Neural cell (in vitro differentiated cells): ENCODE data around the gene SLC17A9. TPM values are rescaled to one million over a fixed set of nuclear protein-coding genes. Genes with fewer than 3 reads are reported as not detected.

Experiments used
- H2AFZ ChIP-seq: fragments of 200-600, 300-800 bp; sonication (generic), shearing (Covaris generic); 2 replicates; pipeline ENCODE4 v1.6.0; 2014; ENCODE audit warnings: low read depth, mild to moderate bottlenecking, antibody characterized with exemption, low read length, moderate library complexity
- H3F3A ChIP-seq: fragments of 200-600 bp; shearing (Covaris generic); 2 replicates; pipeline ENCODE4 v1.6.1; 2016; ENCODE audit warnings: mild to moderate bottlenecking, moderate library complexity, mixed read lengths, antibody characterized with exemption, low read length; ENCODE audit not compliant: insufficient read depth, poor library complexity, severe bottlenecking
- H3K27ac ChIP-seq: fragments of 200-600, 300-800 bp; sonication (generic), shearing (Covaris generic); 2 replicates; pipeline ENCODE4 v1.5.1; 2014; ENCODE audit warnings: mild to moderate bottlenecking, low read length, moderate library complexity
- H3K27me3 ChIP-seq: fragments of 300-800, 200-600 bp; sonication (generic), shearing (Covaris generic); 2 replicates; pipeline ENCODE4 v1.6.0; 2014; ENCODE audit warnings: mild to moderate bottlenecking, low read depth, low read length, moderate library complexity; ENCODE audit not compliant: insufficient read depth
- H3K36me3 ChIP-seq: fragments of 300-800, 200-600 bp; sonication (generic), shearing (Covaris generic); 2 replicates; pipeline ENCODE4 v1.5.1; 2014; ENCODE audit warnings: mild to moderate bottlenecking, antibody characterized with exemption, low read length, moderate library complexity; ENCODE audit not compliant: insufficient read depth
- H3K4me2 ChIP-seq: fragments of 300-800, 200-600 bp; sonication (generic), shearing (Covaris generic); 2 replicates; pipeline ENCODE4 v1.6.0; 2014; ENCODE audit warnings: mild to moderate bottlenecking, low read length
- H3K4me3 ChIP-seq: fragments of 300-800, 200-600 bp; sonication (generic), shearing (Covaris generic); 2 replicates; pipeline ENCODE4 v1.5.1; 2014; ENCODE audit warnings: mild to moderate bottlenecking, low read length, moderate library complexity
- H3K79me2 ChIP-seq: fragments of 200-600 bp; shearing (Covaris generic); replicated peaks from 2 replicates; pipeline ENCODE4 v1.6.0; 2014; ENCODE audit warnings: mild to moderate bottlenecking, low read length, moderate library complexity; ENCODE audit not compliant: insufficient read depth
- H3K9ac ChIP-seq: fragments of 300-800, 200-600 bp; sonication (generic), shearing (Covaris generic); 2 replicates; pipeline ENCODE4 v1.6.1; 2016; ENCODE audit warnings: mild to moderate bottlenecking, low read length, mixed read lengths
- H3K9me2 ChIP-seq: fragments of 200-600 bp; shearing (Covaris generic); 2 replicates; pipeline ENCODE4 v1.6.1; 2016; ENCODE audit warnings: mild to moderate bottlenecking, low read length, mixed read lengths; ENCODE audit not compliant: insufficient read depth
- H3K9me3 ChIP-seq: fragments of 200-600, 300-800 bp; sonication (generic), shearing (Covaris generic); 2 replicates; pipeline ENCODE4 v1.6.1; 2016; ENCODE audit warnings: mild to moderate bottlenecking, mixed run types, low read length, moderate library complexity, mixed read lengths
- H4K20me1 ChIP-seq: fragments of 200-600 bp; shearing (Covaris generic); 2 replicates; pipeline ENCODE4 v1.6.1; 2016; ENCODE audit warnings: mild to moderate bottlenecking, mixed run types; ENCODE audit not compliant: insufficient read depth
- EP300 ChIP-seq: fragments of 450-650 bp; conservative IDR thresholded peaks from 2 replicates; pipeline ENCODE4 v1.6.1; 2014; ENCODE audit warnings: antibody characterized with exemption, mild to moderate bottlenecking, moderate library complexity; ENCODE audit not compliant: poor library complexity, severe bottlenecking
- EZH2 ChIP-seq: fragments of 200-600, 300-800 bp; shearing (Covaris generic), sonication (generic); IDR thresholded peaks from 2 replicates; pipeline ENCODE4 v1.6.1; 2014; ENCODE audit warnings: antibody characterized with exemption, low read length, borderline replicate concordance, mild to moderate bottlenecking; ENCODE audit not compliant: insufficient read depth, poor library complexity, severe bottlenecking
- MXI1 ChIP-seq: fragments of 450-650 bp; conservative IDR thresholded peaks from 2 replicates; pipeline ENCODE4 v1.6.1; 2014; ENCODE audit warnings: antibody characterized with exemption, mild to moderate bottlenecking; ENCODE audit not compliant: poor library complexity, severe bottlenecking
- POLR2AphosphoS5 ChIP-seq: IDR thresholded peaks from 2 replicates; pipeline ENCODE4 v1.6.1; 2012
- RAD21 ChIP-seq: fragments of 450-650 bp; conservative IDR thresholded peaks from 2 replicates; pipeline ENCODE4 v1.6.1; 2014; ENCODE audit warnings: antibody characterized with exemption, mild to moderate bottlenecking, moderate library complexity
- SMC3 ChIP-seq: fragments of 450-650 bp; conservative IDR thresholded peaks from 2 replicates; pipeline ENCODE4 v1.6.1; 2014; ENCODE audit warnings: antibody characterized with exemption, mild to moderate bottlenecking, moderate library complexity; ENCODE audit not compliant: poor library complexity
- TAF1 ChIP-seq: IDR thresholded peaks from 2 replicates; pipeline ENCODE4 v1.6.1; 2012; ENCODE audit warnings: low read depth
- polyA minus RNA-seq: library from RNA; depleted of rRNA, polyadenylated mRNA; stranded (reverse); fragments of >200 nt; gene quantifications from 2 replicates; pipeline ENCODE4 v1.2.3, GENCODE V29; 2014
- polyA plus RNA-seq: library from polyadenylated mRNA; depleted of rRNA; stranded (reverse); fragments of >200 nt; gene quantifications from 2 replicates; pipeline ENCODE4 v1.2.3, GENCODE V29; 2014
- TF ChIP-seq, protein P1 (sequence below): IDR thresholded peaks from 2 replicates; pipeline ENCODE4 v1.6.1; 2012; ENCODE audit warnings: borderline replicate concordance
- TF ChIP-seq, protein P2 (sequence below): fragments of 450-650 bp; IDR thresholded peaks from 2 replicates; pipeline ENCODE4 v1.5.1; 2014; ENCODE audit warnings: antibody characterized with exemption, mild to moderate bottlenecking, moderate library complexity; ENCODE audit not compliant: poor library complexity, severe bottlenecking

SLC17A9 gene, protein sequence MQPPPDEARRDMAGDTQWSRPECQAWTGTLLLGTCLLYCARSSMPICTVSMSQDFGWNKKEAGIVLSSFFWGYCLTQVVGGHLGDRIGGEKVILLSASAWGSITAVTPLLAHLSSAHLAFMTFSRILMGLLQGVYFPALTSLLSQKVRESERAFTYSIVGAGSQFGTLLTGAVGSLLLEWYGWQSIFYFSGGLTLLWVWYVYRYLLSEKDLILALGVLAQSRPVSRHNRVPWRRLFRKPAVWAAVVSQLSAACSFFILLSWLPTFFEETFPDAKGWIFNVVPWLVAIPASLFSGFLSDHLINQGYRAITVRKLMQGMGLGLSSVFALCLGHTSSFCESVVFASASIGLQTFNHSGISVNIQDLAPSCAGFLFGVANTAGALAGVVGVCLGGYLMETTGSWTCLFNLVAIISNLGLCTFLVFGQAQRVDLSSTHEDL
- not detected in 2 replicates for polyA plus RNA-seq
- polyA minus RNA-seq: not detected in 2 replicates

DNA sequence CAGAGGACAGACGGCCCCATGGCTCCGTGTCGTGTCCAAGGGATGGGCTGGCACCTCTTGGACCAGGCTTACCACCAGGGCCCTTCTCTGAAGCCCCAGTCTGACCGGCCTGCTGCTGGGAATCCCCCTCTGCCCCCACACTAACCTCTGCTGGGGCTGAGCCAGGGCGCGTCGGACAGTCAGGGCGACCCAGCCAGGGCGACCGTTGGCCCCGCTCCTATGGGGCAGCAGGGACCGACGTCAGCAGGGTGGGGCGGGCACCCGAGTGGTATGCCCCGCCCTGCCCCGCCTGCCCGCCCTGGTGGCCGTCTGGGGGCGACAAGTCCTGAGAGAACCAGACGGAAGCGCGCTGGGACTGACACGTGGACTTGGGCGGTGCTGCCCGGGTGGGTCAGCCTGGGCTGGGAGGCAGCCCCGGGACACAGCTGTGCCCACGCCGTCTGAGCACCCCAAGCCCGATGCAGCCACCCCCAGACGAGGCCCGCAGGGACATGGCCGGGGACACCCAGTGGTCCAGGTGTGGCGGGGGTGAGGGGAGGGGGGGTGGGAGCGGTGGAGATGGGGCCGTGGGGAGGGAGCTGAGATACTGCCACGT is at the start of gene SLC17A9:
SLC17A9 (plus strand) TSS at position 337 of the 595 bp plus-strand sequence; CDS start at position 459, 122 bp downstream.
- Histone ChIP-seq H3K9me2 (no peaks in the 10 kb centered on the region), H3K27ac (no peak within 1 kb of the TSS), H3K9me3 (no peaks in the 10 kb centered on the region), H3K4me3 (no peak within 1 kb of the TSS), H3F3A (no peaks in the 10 kb centered on the region), H3K27me3 (no peaks in the 10 kb centered on the region), H4K20me1 (no peaks in the 10 kb centered on the region), H3K36me3 (peaks cover 10% of the 10 kb centered on the region), H3K4me2 (no peak within 1 kb of the TSS), H3K79me2 (no peaks in the 10 kb centered on the region), H3K9ac (no peak within 1 kb of the TSS), H2AFZ (no peak within 1 kb of the TSS)
- no peak for TF ChIP-seq MXI1
- no peak for TF ChIP-seq RAD21
- TF ChIP-seq, protein P1, sequence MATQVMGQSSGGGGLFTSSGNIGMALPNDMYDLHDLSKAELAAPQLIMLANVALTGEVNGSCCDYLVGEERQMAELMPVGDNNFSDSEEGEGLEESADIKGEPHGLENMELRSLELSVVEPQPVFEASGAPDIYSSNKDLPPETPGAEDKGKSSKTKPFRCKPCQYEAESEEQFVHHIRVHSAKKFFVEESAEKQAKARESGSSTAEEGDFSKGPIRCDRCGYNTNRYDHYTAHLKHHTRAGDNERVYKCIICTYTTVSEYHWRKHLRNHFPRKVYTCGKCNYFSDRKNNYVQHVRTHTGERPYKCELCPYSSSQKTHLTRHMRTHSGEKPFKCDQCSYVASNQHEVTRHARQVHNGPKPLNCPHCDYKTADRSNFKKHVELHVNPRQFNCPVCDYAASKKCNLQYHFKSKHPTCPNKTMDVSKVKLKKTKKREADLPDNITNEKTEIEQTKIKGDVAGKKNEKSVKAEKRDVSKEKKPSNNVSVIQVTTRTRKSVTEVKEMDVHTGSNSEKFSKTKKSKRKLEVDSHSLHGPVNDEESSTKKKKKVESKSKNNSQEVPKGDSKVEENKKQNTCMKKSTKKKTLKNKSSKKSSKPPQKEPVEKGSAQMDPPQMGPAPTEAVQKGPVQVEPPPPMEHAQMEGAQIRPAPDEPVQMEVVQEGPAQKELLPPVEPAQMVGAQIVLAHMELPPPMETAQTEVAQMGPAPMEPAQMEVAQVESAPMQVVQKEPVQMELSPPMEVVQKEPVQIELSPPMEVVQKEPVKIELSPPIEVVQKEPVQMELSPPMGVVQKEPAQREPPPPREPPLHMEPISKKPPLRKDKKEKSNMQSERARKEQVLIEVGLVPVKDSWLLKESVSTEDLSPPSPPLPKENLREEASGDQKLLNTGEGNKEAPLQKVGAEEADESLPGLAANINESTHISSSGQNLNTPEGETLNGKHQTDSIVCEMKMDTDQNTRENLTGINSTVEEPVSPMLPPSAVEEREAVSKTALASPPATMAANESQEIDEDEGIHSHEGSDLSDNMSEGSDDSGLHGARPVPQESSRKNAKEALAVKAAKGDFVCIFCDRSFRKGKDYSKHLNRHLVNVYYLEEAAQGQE: no peak

DNA sequence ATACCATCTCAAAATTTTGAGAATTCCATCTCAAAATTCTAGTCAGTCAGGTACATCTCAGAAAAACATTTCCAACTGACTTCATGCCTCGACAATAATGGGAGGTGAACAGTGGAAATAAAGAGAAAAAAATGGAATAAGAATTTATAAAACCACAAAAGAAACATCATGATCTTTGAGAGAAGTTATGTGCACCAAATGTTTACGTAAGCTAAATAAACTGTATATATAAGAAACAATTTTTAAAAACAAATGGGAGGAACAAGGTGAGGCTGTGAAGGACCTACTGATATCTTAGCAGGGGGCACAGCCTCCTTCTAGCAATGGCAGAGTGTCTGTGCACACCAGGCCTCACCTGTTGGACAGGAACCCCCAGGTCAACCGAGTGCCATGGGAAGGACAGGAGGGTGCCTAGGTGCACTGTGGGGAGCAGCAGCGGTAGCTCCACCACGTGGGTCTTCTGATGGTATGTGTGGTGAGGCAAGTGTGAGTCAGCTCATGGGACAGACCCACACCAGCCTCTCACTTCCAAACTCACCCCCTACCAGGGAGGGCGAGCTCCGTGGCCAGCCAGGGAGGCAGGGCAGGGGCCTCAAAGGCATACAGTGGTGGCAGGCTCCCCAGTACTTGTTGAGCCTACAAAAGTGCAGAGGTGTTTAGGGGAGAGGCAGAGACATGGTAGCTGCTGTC is 49.4 kb upstream of the SLC17A9 start:
- Histone ChIP-seq H3K4me2 (no peak overlapping the region), H3K9ac (no peak overlapping the region), H3K9me2 (no peaks in the 10 kb centered on the region), H3K36me3 (peaks cover 8% of the 10 kb centered on the region), H3K27me3 (no peaks in the 10 kb centered on the region), H4K20me1 (no peaks in the 10 kb centered on the region), H3K9me3 (no peaks in the 10 kb centered on the region), H2AFZ (no peak overlapping the region), H3K79me2 (peaks cover 4% of the 10 kb centered on the region), H3F3A (no peaks in the 10 kb centered on the region), H3K4me3 (no peak overlapping the region), H3K27ac (no peak overlapping the region)
- TF ChIP-seq POLR2AphosphoS5 (no peak), EP300 (no peak), MXI1 (no peak), SMC3 (no peak), TAF1 (no peak), EZH2 (no peak), RAD21 (no peak)
- TF ChIP-seq, protein P2, sequence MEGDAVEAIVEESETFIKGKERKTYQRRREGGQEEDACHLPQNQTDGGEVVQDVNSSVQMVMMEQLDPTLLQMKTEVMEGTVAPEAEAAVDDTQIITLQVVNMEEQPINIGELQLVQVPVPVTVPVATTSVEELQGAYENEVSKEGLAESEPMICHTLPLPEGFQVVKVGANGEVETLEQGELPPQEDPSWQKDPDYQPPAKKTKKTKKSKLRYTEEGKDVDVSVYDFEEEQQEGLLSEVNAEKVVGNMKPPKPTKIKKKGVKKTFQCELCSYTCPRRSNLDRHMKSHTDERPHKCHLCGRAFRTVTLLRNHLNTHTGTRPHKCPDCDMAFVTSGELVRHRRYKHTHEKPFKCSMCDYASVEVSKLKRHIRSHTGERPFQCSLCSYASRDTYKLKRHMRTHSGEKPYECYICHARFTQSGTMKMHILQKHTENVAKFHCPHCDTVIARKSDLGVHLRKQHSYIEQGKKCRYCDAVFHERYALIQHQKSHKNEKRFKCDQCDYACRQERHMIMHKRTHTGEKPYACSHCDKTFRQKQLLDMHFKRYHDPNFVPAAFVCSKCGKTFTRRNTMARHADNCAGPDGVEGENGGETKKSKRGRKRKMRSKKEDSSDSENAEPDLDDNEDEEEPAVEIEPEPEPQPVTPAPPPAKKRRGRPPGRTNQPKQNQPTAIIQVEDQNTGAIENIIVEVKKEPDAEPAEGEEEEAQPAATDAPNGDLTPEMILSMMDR: no peak
- TF ChIP-seq, protein P1: no peak
